Measurements from ENCODE around the gene ECD. TPM values are rescaled to one million over a fixed set of nuclear protein-coding genes. Genes with fewer than 3 reads are reported as not detected.
"Not testable (repeated sequence)": the region's sequence is repeated elsewhere in the genome, so short reads cannot be mapped to it uniquely, and the experiment has no call there.

ECD gene
- total RNA-seq, 1 experiment from 2014 or later: 62.1 TPM

- no peak for DNase-seq (ENCODE audit: low read depth)
These were observed 6.7 kb downstream of the ECD start for GRCh38 chr10:73161079-73161478.

GRCh38 chr10:73159038-73159648 is 8.7 kb downstream of the ECD start:
- peak; percentile 48 for DNase-seq (ENCODE audit: low read depth)

GRCh38 chr10:73156054-73156453 is 11.8 kb downstream of the ECD start:
- no peak for DNase-seq (ENCODE audit: low read depth)

GRCh38 chr10:73152009-73152408 is 15.8 kb downstream of the ECD start:
- DNase-seq (ENCODE audit: low read depth): no peak

- DNase-seq (ENCODE audit: low read depth): not testable (repeated sequence)
These were observed 17.0 kb downstream of the ECD start for GRCh38 chr10:73150633-73151413.

GRCh38 chr10:73141603-73142002 is 26.2 kb downstream of the ECD start:
- no peak for DNase-seq (ENCODE audit: low read depth)

GRCh38 chr10:73139251-73139650 is 28.6 kb downstream of the ECD start:
- DNase-seq (ENCODE audit: low read depth): no peak

- no peak for DNase-seq (ENCODE audit: low read depth)
These were observed 31.2 kb downstream of the ECD start for GRCh38 chr10:73136627-73137026.

GRCh38 chr10:73134727-73135126 is 33.1 kb downstream of the ECD start:
- no peak for DNase-seq (ENCODE audit: low read depth)

GRCh38 chr10:73131913-73132686 is 35.7 kb downstream of the ECD start:
- no peak for DNase-seq (ENCODE audit: low read depth)

GRCh38 chr10:73131301-73131700 is 36.5 kb downstream of the ECD start:
- no peak for DNase-seq (ENCODE audit: low read depth)

- no peak for DNase-seq (ENCODE audit: low read depth)
These were observed 41.5 kb downstream of the ECD start for GRCh38 chr10:73126343-73126742.

- DNase-seq (ENCODE audit: low read depth): no peak
These were observed 47.9 kb downstream of the ECD start for GRCh38 chr10:73119952-73120351.

- DNase-seq (ENCODE audit: low read depth): no peak
These were observed 48.4 kb downstream of the ECD start for GRCh38 chr10:73119457-73119856.

- peak; percentile 72 for DNase-seq (ENCODE audit: low read depth)
These were observed 49.6 kb downstream of the ECD start for GRCh38 chr10:73117976-73118743.

- no peak for DNase-seq (ENCODE audit: low read depth)
These were observed 51.8 kb downstream of the ECD start for GRCh38 chr10:73116017-73116416.

GRCh38 chr10:73113551-73113950 is 54.3 kb downstream of the ECD start:
- DNase-seq (ENCODE audit: low read depth): no peak

- DNase-seq (ENCODE audit: low read depth): not testable (repeated sequence)
These were observed 55.8 kb downstream of the ECD start for GRCh38 chr10:73112032-73112431.

- peak; percentile 81 for DNase-seq (ENCODE audit: low read depth)
These were observed 57.4 kb downstream of the ECD start, which contains the start of gene NUDT13 for GRCh38 chr10:73110345-73110849. TSS of gene NUDT13 (plus strand) at chr10:73110455. CDS start at chr10:73114366, 3,911 bp downstream.

GRCh38 chr10:73109248-73109652 is 58.6 kb downstream of the ECD start:
- DNase-seq (ENCODE audit: low read depth): not testable (repeated sequence)

- DNase-seq (ENCODE audit: low read depth): no peak
These were observed 61.5 kb downstream of the ECD start for GRCh38 chr10:73106301-73106700.
